Endometrial microvascular endothelial cells (primary cell): ENCODE data around the gene NRXN2. TPM values are rescaled to one million over a fixed set of nuclear protein-coding genes. Genes with fewer than 3 reads are reported as not detected.
"Not testable (repeated sequence)": the region's sequence is repeated elsewhere in the genome, so short reads cannot be mapped to it uniquely, and the experiment has no call there.

ENCODE experiments used
- in situ Hi-C: cut with HindIII; loops from 2 replicates; pipeline ENCODE4 v1.10.0; 2017; ENCODE audit warnings: low sequenced_read_pairs, low pct_unique_long_range_greater_than_20kb; ENCODE audit errors: inconsistent ontology term
- total RNA-seq: library from RNA; depleted of rRNA; stranded (reverse); fragments of >200 nt; gene quantifications from one replicate; pipeline ENCODE4 v1.2.3, GENCODE V29; 2015; ENCODE audit errors: inconsistent ontology term

Gene NRXN2
- total RNA-seq, 1 donor from 2014 or later: not detected

DNA sequence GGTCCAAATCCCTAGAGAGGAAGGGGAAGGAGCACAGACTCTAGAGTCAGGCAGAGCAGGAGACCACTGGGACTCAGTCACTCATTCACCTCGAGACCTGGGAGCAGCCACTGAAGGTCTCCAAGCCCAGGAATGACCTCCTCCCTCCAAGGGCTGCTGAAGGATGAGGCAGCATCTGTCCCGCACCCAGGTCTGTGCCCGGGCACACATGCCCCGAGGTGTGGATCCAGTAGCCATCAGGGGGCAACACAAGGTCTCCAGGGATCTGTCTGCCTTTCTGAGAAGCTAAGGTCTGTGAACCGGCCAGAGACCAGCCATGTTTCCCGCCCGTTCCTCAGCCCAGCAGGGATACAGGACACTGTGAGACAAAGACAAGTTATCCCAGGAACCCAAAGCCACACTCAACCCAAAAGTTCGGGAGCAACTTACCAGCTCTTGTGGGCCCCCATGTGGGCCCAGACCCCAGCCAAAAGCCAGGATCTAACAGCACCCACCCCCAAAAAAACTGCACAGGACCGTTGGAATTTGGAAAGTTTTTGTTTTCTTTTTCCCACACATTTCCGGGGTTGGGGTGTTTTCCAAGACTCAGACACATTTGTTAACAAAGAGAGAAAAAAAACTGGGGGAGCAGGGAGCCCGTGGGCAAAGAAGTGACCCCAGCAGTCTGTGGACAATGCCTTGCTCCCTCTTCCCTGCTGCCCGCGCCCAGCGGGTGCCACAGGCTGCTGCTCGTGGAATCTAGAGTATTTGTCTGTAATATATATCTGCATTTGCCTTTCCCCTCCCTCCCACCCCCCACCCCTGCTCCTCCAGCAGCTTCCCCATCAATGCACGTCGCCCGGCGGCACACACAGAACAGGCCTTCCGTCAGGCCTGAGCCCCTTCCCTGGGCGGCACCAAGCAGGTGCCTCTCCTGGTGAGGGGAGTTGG is 117.1 kb downstream of the NRXN2 start:
- in situ Hi-C loops: no loop called here

DNA sequence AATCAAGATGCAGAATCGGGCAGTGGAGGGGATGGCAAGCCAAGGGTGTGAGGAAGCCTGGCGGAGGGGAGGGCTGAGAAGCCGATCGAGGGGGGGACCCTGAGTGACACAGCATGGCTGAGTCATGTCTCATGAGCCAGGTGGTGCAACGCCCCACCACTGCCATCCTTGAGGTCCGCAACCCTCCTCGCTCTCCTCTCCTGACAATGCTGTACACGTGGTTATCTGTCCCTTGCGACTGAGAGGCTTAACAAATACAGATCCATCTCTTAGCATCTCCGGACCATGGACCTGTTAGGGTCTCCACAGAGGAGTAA is 117.8 kb downstream of the NRXN2 start:
- in situ Hi-C loops: no loop called here

- in situ Hi-C loops: no loop called here
Observed at GRCh38 chr11:64604458-64605243, 118.3 kb downstream of the NRXN2 start.

DNA sequence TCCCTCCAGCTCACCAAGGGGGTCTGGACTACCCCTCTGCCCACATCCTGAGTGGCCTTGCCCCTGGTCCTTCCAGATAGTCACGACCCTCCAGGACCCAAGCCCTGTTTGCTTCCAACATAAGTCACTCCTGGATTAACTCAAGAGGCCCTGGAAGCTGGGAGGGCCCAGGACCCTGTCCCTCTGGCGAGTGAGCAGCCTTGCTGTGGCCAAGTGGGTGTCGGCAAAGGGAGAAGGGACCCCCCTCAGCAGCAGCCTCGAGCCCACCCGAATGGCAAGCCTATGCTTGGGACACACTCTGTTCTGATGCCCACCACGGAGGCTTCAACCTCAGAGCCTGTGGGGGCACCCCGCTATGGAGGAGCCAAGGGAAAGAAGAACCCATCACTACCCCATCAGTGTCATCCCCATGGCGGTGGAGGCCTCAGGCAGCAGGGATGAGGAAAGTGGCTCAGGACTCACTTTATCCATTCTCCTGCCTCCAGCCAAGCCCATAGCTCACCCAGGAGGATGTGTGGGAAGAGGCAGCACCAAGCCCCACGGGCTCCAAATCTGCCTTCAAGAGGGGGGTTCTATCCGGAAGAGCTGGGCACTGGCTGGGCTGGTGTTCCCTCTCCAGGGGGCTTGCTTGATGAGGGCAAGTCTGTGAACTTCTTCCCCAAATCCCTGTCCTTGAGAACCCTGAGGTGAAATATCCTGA is 119.4 kb downstream of the NRXN2 start:
- in situ Hi-C loops: no loop called here

DNA sequence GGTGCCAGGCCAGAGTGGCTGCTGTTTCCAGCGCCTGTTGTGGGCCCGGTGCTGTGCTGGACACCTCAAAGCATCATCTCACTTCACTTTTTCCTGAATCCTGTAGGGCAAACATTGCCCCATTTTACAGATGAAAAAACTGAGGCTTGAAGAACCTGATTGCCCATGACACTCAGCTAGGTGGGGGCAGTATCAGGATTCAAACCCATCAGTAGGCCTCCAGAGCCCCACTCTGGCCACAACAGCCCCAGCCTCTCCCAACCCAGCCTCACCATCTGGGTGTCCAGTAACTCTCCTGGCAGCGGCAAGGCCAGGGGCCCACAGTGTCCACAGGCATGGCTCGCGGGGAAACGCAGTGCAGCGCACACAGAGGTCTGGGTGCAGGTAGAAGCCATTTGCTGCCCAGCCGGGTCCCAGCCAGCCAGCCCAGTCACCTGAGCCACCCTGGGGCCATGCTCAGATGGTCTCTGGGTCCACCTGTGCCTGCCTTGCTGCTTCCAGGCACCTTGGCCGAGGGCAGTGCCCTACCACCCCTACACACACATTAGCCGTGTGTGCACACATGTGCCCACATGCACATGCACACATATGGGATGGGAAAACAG is 120.4 kb downstream of the NRXN2 start:
- in situ Hi-C loops: no loop called here

GRCh38 chr11:64601605-64602465 is 121.2 kb downstream of the NRXN2 start:
- in situ Hi-C loops: no loop called here

GRCh38 chr11:64600281-64600992 is 122.6 kb downstream of the NRXN2 start:
- in situ Hi-C loops: no loop called here

GRCh38 chr11:64599698-64600211 is 123.2 kb downstream of the NRXN2 start:
- in situ Hi-C loops: no loop called here

DNA sequence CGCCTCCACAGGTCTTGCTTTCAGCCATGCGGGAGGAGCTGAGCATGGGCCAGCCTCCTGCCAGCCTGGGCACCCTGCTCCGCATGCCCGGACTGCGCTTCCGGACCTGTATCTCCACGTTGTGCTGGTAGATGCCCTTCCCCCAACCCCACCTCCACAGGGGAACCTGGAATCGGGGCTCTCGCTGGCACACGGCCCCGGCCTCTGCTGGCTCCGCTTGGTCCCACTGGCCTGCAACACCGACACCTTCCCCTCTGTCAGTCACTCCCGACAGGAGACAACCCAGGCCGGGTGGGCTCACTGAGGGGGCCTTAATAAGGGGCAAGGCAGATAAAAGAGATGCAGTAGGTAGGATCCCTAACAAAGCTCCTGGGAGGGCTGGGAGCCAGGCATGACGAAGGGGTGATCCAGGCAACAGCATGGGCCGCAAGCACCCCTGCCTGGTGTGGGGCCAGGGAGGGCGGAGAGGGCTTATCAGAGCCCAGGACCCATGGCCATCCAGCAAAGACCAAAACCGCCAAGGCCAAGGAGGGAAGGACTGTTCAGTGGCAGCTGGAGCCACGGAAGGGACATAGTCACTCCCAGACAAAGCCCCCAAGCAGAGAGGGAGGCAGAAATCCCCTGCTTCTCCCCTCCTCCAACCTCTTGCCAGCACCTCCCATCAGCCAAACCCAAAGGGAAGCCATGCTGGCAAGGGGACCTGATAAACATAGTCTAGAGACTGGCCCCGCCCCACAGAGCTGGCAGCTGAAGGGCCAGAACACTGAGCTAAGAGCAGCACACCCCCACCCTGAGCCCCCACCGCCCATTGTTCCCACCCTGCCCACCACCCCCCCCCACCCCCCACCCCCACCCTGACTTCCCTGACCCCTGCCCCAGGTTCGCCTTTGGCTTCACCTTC is 124.0 kb downstream of the NRXN2 start:
- in situ Hi-C loops: no loop called here

- in situ Hi-C loops: no loop called here
Observed at GRCh38 chr11:64598106-64598796, 124.7 kb downstream of the NRXN2 start.

DNA sequence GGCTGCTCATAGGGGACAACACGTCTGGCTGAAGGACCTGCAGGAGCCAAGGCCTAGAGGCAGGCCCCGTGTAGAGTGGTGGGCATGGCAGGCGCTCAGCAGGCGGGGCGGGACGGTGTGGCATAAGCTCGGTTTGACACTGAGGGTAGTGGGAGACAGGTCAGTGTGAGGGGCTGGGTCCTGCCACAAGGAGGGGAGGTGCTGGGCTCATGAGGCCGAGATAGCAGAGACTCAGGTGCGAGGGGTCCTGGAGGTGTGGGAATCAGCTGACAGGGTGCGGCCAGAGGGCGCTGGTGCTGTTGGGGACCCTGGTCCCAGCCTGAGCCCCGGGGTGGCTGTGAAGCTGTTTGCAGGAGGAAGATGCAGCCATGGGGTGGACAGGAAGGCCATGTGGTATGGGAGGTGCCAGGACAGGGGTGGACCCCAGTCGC is 125.3 kb downstream of the NRXN2 start:
- in situ Hi-C loops: no loop called here

DNA sequence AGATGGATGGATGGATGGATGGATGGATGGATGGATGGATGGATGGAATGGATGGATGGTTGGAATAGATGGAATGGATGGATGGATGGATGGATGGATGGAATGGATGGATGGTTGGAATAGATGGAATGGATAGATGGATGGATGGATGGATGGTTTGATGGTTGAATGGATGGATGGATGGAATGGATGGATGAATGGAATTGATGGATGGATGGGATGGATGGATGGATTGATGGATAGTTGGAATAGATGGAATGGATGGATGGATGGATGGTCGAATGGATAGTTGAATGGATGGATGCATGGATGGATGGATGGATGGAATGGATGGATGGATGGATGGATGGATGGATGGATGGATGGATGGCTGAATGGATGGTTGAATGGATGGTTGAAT is 127.1 kb downstream of the NRXN2 start:
- in situ Hi-C loops: not testable (repeated sequence)

DNA sequence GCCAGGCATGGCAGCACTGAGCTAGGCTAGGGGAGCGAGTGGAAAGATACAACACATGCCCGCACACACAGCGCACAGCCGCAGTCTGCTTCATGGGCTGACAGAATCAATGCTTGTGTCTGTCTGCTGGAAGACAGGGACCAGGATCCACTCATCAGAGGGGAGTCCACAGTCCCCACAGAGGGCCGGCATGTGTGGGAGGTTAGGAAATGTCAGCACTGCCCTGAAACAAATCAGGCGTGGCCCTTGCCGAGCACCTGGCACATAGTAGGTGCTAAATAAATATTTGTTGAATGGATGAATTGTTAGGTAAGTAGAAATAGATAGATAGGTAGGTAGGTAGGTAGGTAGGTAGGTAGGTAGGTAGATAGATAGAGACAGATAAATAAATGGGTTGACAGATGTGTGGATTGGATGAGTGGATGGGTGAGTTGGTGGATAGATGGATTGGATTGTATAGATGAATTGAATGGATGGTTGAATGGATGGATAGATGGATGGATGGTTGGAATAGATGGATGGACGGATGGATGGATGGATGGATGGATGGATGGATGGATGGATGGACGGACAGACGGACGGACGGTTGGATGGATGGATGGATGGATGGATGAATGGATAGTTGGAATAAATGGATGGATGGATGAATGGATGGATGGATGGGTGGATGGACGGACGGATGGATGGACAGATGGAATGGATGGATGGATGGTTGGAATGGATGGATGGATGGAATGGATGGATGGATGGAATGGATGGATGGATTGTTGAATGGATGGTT is 128.6 kb downstream of the NRXN2 start:
- in situ Hi-C loops: no loop called here

DNA sequence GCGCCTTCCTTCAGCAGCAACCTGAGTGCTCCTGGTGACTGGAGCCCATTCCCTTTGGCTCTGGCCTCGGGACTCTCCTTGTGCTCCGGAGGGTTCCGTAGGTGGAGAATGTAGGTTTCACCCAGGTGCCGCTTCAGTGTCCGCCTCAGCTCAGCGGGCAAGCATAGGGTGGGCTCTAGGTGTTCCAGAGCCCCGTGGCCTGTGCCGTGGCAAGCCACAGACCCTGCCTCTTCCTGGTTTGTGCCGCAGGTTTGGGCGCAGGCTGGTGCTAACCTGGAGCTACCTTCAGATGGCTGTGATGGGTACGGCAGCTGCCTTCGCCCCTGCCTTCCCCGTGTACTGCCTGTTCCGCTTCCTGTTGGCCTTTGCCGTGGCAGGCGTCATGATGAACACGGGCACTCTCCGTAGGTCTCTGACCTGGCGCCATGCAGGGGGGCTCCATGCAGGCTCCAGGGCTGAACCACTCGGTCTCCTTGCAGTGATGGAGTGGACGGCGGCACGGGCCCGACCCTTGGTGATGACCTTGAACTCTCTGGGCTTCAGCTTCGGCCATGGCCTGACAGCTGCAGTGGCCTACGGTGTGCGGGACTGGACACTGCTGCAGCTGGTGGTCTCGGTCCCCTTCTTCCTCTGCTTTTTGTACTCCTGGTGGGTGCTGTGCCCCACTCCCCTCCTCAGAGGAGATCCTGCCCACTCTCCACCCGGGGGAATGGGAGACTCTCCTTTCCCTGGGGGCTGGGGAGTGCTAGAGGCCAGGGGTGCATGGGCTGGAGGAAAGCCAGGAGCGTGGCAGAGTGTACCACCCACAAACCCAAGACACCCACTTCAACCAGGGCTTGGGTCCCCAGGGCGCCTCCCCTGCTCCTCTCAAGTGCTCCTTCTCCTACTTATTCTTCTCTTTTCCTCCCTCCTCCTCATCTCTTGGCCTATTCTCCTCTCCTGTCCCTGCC is 129.6 kb downstream of the NRXN2 start:
- in situ Hi-C loops: no loop called here
